ENCODE measurements around the gene SKI.
A peak's percentile ranks its signal among the peaks of the same experiment; 100 is the strongest.

Gene SKI

GRCh38 chr1:2317230-2318065 is 89.3 kb downstream of the SKI start:
- DNase-seq = peak; percentile 38
- Mint-ChIP-seq H3K36me3 (ENCODE audit: low read depth) (no peaks in the 10 kb centered on the region), H3K27me3 (ENCODE audit: low read depth, poor library complexity) (peaks cover 6% of the 10 kb centered on the region), H3K9me3 (no peaks in the 10 kb centered on the region), H3K27ac (no peak overlapping the region), H3K4me3 (peak overlapping the region; percentile 54), H3K4me1 (peaks cover 41% of the 10 kb centered on the region)
- no peak for TF ChIP-seq CTCF (IDR thresholded peaks at IDR 0.05)

GRCh38 chr1:2318314-2319278 is 90.5 kb downstream of the SKI start:
- peak overlapping the region; percentile 86 for H3K27ac Mint-ChIP-seq
- no peaks in the 10 kb centered on the region for H3K9me3 Mint-ChIP-seq
- no peak for DNase-seq
- H3K36me3 Mint-ChIP-seq (ENCODE audit: low read depth) = no peaks in the 10 kb centered on the region
- peaks cover 46% of the 10 kb centered on the region for H3K4me1 Mint-ChIP-seq
- peaks cover 7% of the 10 kb centered on the region for H3K27me3 Mint-ChIP-seq (ENCODE audit: low read depth, poor library complexity)
- peak overlapping the region; percentile 44 for H3K4me3 Mint-ChIP-seq
- no peak for TF ChIP-seq CTCF (IDR thresholded peaks at IDR 0.05)

- H3K4me3 Mint-ChIP-seq = peak overlapping the region; percentile 44
Observed at GRCh38 chr1:2319291-2319690, 91.2 kb downstream of the SKI start.

GRCh38 chr1:2320006-2320405 is 91.9 kb downstream of the SKI start:
- Mint-ChIP-seq H3K4me1 (peaks cover 46% of the 10 kb centered on the region), H3K27me3 (ENCODE audit: low read depth, poor library complexity) (peaks cover 21% of the 10 kb centered on the region), H3K27ac (no peak overlapping the region), H3K4me3 (no peak overlapping the region), H3K9me3 (peaks cover 5% of the 10 kb centered on the region), H3K36me3 (ENCODE audit: low read depth) (peaks cover under 1% of the 10 kb centered on the region)
- no peak for DNase-seq
- TF ChIP-seq CTCF (IDR thresholded peaks at IDR 0.05) = no peak

More at GRCh38 chr1:2319291-2319690, 91.2 kb downstream of the SKI start:
- Mint-ChIP-seq H3K4me1 (peaks cover 46% of the 10 kb centered on the region), H3K36me3 (ENCODE audit: low read depth) (no peaks in the 10 kb centered on the region), H3K9me3 (peaks cover 2% of the 10 kb centered on the region), H3K27ac (peak overlapping the region; percentile 86), H3K27me3 (ENCODE audit: low read depth, poor library complexity) (peaks cover 14% of the 10 kb centered on the region)
- DNase-seq = no peak
- no peak for TF ChIP-seq CTCF (IDR thresholded peaks at IDR 0.05)

GRCh38 chr1:2320760-2321667 is 92.9 kb downstream of the SKI start:
- H3K9me3 Mint-ChIP-seq = peaks cover 8% of the 10 kb centered on the region
- no peak overlapping the region for H3K4me3 Mint-ChIP-seq
- peaks cover 41% of the 10 kb centered on the region for H3K4me1 Mint-ChIP-seq
- peaks cover 31% of the 10 kb centered on the region for H3K27me3 Mint-ChIP-seq (ENCODE audit: low read depth, poor library complexity)
- TF ChIP-seq CTCF (IDR thresholded peaks at IDR 0.05) = no peak
- DNase-seq = no peak
- no peak overlapping the region for H3K27ac Mint-ChIP-seq
- peaks cover 4% of the 10 kb centered on the region for H3K36me3 Mint-ChIP-seq (ENCODE audit: low read depth)

Measured in nephron progenitor cell (in vitro differentiated cells).